Panc1 (cell line): ENCODE measurements around the gene KCNN3. TPM values are rescaled to one million over a fixed set of nuclear protein-coding genes. Genes with fewer than 3 reads are reported as not detected.

ENCODE experiments used
- ATAC-seq: fragments of 200-7000 bp; cut with Tn5 transposase; 2 replicates; pipeline ENCODE4 v1.9.1; 2020; ENCODE audit warnings: mild to moderate bottlenecking, moderate library complexity
- BruUV-seq: library from RNA; stranded (reverse); fragments of 400-500 nt; replicated peaks from 2 replicates; lab custom pipeline; 2021; lab: Mats Ljungman, UMichigan
- CTCF ChIA-PET: fragments of 300-600 bp; sonication (Branson Sonifier 250); formaldehyde crosslinking; loops from one replicate; lab custom pipeline; 2022; ENCODE audit warnings: antibody characterized with exemption; lab: Charles Lee
- POLR2A ChIA-PET: fragments of 300-600 bp; sonication (Branson Sonifier 250); formaldehyde crosslinking; loops from one replicate; lab custom pipeline; 2022; ENCODE audit warnings: antibody characterized with exemption; lab: Charles Lee
- DNase-seq: peaks from one replicate; pipeline ENCODE4 v3.0.0-alpha.2; 2010; ENCODE audit warnings: low read depth, low spot score
- H3K27ac ChIP-seq: 2 replicates; pipeline ENCODE4 v1.5.1; 2011; ENCODE audit warnings: mild to moderate bottlenecking, low read length, inconsistent platforms
- H3K27me3 ChIP-seq: fragments of 200-500 bp; sonication (Bioruptor generic); 2 replicates; pipeline ENCODE4 v1.6.0; 2014; ENCODE audit warnings: low read length, inconsistent platforms; ENCODE audit not compliant: control insufficient read depth, insufficient read depth
- H3K36me3 ChIP-seq: fragments of 200-500 bp; sonication (Bioruptor generic); 2 replicates; pipeline ENCODE4 v1.5.1; 2014; ENCODE audit warnings: inconsistent platforms, mild to moderate bottlenecking, low read length, moderate library complexity; ENCODE audit not compliant: control insufficient read depth, insufficient read depth
- H3K4me1 ChIP-seq: 2 replicates; pipeline ENCODE4 v1.5.1; 2011; ENCODE audit warnings: inconsistent platforms, mild to moderate bottlenecking, low read length, moderate library complexity; ENCODE audit not compliant: control insufficient read depth, insufficient read depth
- H3K4me3 ChIP-seq, 2 experiments: 2 replicates each; pipeline ENCODE4 v1.5.1; 2011 to 2012; ENCODE audit warnings: low read depth in 2 of 2, low read length in 2 of 2, mild to moderate bottlenecking in 2 of 2, inconsistent platforms in 1 of 2, moderate library complexity in 1 of 2
- H3K9me3 ChIP-seq: fragments of 200-500 bp; sonication (Bioruptor generic); 2 replicates; pipeline ENCODE4 v1.5.1; 2014; ENCODE audit warnings: low read depth, mild to moderate bottlenecking, inconsistent platforms, low read length, moderate library complexity; ENCODE audit not compliant: control insufficient read depth, insufficient read depth
- CTCF ChIP-seq: fragments of 450-650 bp; IDR thresholded peaks from 2 replicates; pipeline ENCODE4 v1.5.1; 2017; ENCODE audit warnings: mild to moderate bottlenecking
- POLR2AphosphoS5 ChIP-seq: IDR thresholded peaks from 2 replicates; pipeline ENCODE4 v1.6.1; 2012; ENCODE audit warnings: mild to moderate bottlenecking, low read depth, low read length, moderate library complexity
- REST ChIP-seq, 2 experiments: IDR thresholded peaks; 2 replicates each; pipeline ENCODE4 v1.6.1; 2011 to 2012; ENCODE audit warnings: low read depth in 2 of 2, control low read depth in 1 of 2, low read length in 1 of 2, mild to moderate bottlenecking in 1 of 2, moderate library complexity in 1 of 2; ENCODE audit not compliant: insufficient read depth in 1 of 2
- SIN3A ChIP-seq: IDR thresholded peaks from 2 replicates; pipeline ENCODE4 v1.6.1; 2012; ENCODE audit warnings: low read depth, mild to moderate bottlenecking, low read length, moderate library complexity, borderline replicate concordance; ENCODE audit not compliant: insufficient read depth
- TCF7L2 ChIP-seq: IDR thresholded peaks from 2 replicates; pipeline ENCODE4 v1.6.1; 2011; ENCODE audit warnings: mild to moderate bottlenecking, low read depth, low read length, inconsistent platforms
- in situ Hi-C: cut with HindIII; loops from 2 replicates; pipeline ENCODE4 v1.10.0; 2016; ENCODE audit warnings: low sequenced_read_pairs, low pct_unique_long_range_greater_than_20kb
- intact Hi-C: fragments of 100-400 bp; cut with micrococcal nuclease; formaldehyde crosslinking; loops from one replicate; pipeline ENCODE4 v1.10.0; 2022; ENCODE audit not compliant: unreplicated experiment
- total RNA-seq: library from RNA; stranded (reverse); gene quantifications from one replicate; pipeline ENCODE4 v1.2.1, GENCODE V29; 2021; ENCODE audit not compliant: unreplicated experiment

The KCNN3 gene
- total RNA-seq, 1 experiment from 2014 or later: 0.05 TPM

- Histone ChIP-seq H3K4me3 (no peak overlapping the region), H3K36me3 (no peaks in the 10 kb centered on the region), H3K9me3 (no peaks in the 10 kb centered on the region), H3K27me3 (no peaks in the 10 kb centered on the region), H3K4me1 (no peaks in the 10 kb centered on the region), H3K27ac (no peak overlapping the region)
- no peak for TF ChIP-seq POLR2AphosphoS5
- no peak for TF ChIP-seq TCF7L2
- TF ChIP-seq CTCF: no peak
- TF ChIP-seq SIN3A: no peak
- no peak for TF ChIP-seq REST (IDR thresholded peaks at IDR 0.05; ENCODE audit: insufficient read depth in 1 of 2, low read depth in 2 of 2, low read length in 1 of 2)
- DNase-seq (no peak), ATAC-seq (no peak)
- ChIA-PET POLR2A (no interaction called here), CTCF (no interaction called here)
- in situ Hi-C loops: no loop called here
- intact Hi-C loops: no loop called here
- no TSS peak for BruUV-seq
These were observed 41.0 kb downstream of the KCNN3 start for GRCh38 chr1:154829062-154829461.

GRCh38 chr1:154824179-154825000 lies 45.7 kb downstream of the KCNN3 start:
- in situ Hi-C loops: no loop called here
- TF ChIP-seq TCF7L2: no peak
- TF ChIP-seq REST (IDR thresholded peaks at IDR 0.05; ENCODE audit: insufficient read depth in 1 of 2, low read depth in 2 of 2, low read length in 1 of 2): no peak
- no peak for TF ChIP-seq SIN3A
- no peak for TF ChIP-seq CTCF
- no peak for TF ChIP-seq POLR2AphosphoS5
- intact Hi-C loops: no loop called here
- H3K27ac ChIP-seq: no peak overlapping the region
- no peak for DNase-seq
- H3K4me1 ChIP-seq: no peaks in the 10 kb centered on the region
- ATAC-seq: no peak
- no TSS peak for BruUV-seq
- no peaks in the 10 kb centered on the region for H3K27me3 ChIP-seq
- H3K36me3 ChIP-seq: no peaks in the 10 kb centered on the region
- ChIA-PET POLR2A (no interaction called here), CTCF (interaction anchor here (0.6 kb wide), 1 partner anchor 322 kb away, joined by 5 read pairs; no protein-coding TSS in a partner anchor)
- H3K9me3 ChIP-seq: no peaks in the 10 kb centered on the region
- H3K4me3 ChIP-seq: no peak overlapping the region
